HepG2 (cell line): Measurements from ENCODE around the gene OPA3. TPM values are rescaled to one million over a fixed set of nuclear protein-coding genes. Genes with fewer than 3 reads are reported as not detected.

Experiments used
- ATAC-seq: fragments of 200-7000 bp; cut with Tn5 transposase; 3 replicates; pipeline ENCODE4 v1.9.1; 2020; ENCODE audit warnings: mild to moderate bottlenecking, moderate library complexity
- BruUV-seq: library from RNA; stranded (reverse); fragments of 400-500 nt; replicated peaks from 2 replicates; lab custom pipeline; 2021; lab: Mats Ljungman, UMichigan
- CTCF ChIA-PET: fragments of 300-600 bp; formaldehyde crosslinking; extraction: SDS; loops from one replicate; lab custom pipeline; 2021; ENCODE audit warnings: low total read pairs, inconsistent platforms, low intra/inter-chr PET ratio; lab: Yijun Ruan, JAX
- POLR2A ChIA-PET: fragments of 350-600 bp; sonication (Branson Sonifier 250); formaldehyde crosslinking; loops from one replicate; lab custom pipeline; 2020; ENCODE audit warnings: antibody characterized with exemption, inconsistent platforms; lab: Yijun Ruan, JAX
- DNase-seq: peaks from one replicate; pipeline ENCODE4 v3.0.0-alpha.2; 2015; ENCODE audit warnings: low spot score
- FAIRE-seq: peaks from 3 replicates; lab custom pipeline; 2011; peaks lifted over from hg19 to GRCh38; lab: Jason Lieb, UNC
- H2AFZ ChIP-seq: one replicate; pipeline ENCODE4 v1.6.1; 2011; ENCODE audit warnings: low read length, inconsistent platforms
- H3K27ac ChIP-seq: fragments of 300-600 bp; 3 replicates; pipeline ENCODE4 v1.8.0; 2011; ENCODE audit warnings: mixed run types, mild to moderate bottlenecking, mixed read lengths, low read length, inconsistent platforms; ENCODE audit not compliant: insufficient read depth; ENCODE audit errors: extremely low read length
- H3K27me3 ChIP-seq, 2 experiments: fragments of 200-600 bp in 1 of 2; 2 replicates in 1 of 2; 3 replicates in 1 of 2; pipeline versions ENCODE4 v1.6.0 to v1.8.0; 2011; ENCODE audit warnings: low read length in 2 of 2, mild to moderate bottlenecking in 2 of 2, moderate library complexity in 2 of 2, inconsistent platforms in 1 of 2; ENCODE audit not compliant: insufficient read depth in 2 of 2, control insufficient read depth in 1 of 2
- H3K36me3 ChIP-seq, 2 experiments: fragments of 200-600 bp in 1 of 2; replicated peaks in 1 of 2; 2 replicates in 1 of 2; 3 replicates in 1 of 2; pipeline versions ENCODE4 v1.5.1 to v1.8.0; 2011; ENCODE audit warnings: low read length in 2 of 2, inconsistent platforms in 1 of 2; ENCODE audit not compliant: insufficient read depth in 2 of 2, control insufficient read depth in 1 of 2
- H3K4me1 ChIP-seq: 2 replicates; pipeline ENCODE4 v1.5.1; 2012; ENCODE audit warnings: low read length, inconsistent platforms; ENCODE audit not compliant: insufficient read depth
- H3K4me2 ChIP-seq: 2 replicates; pipeline ENCODE4 v1.6.0; 2011; ENCODE audit warnings: low read depth, low read length, inconsistent platforms
- H3K4me3 ChIP-seq, 3 experiments: fragments of 200-600 bp in 1 of 3; sonication (generic), shearing (Covaris generic) in 1 of 3; replicated peaks in 1 of 3; 2 replicates each; pipeline ENCODE4 v1.5.1; 2011 to 2016; ENCODE audit warnings: low read length in 3 of 3, inconsistent platforms in 2 of 3, low read depth in 2 of 3, mild to moderate bottlenecking in 2 of 3, control low read depth in 1 of 3, mixed read lengths in 1 of 3; ENCODE audit not compliant: insufficient read depth in 1 of 3
- H3K79me2 ChIP-seq: one replicate; pipeline ENCODE4 v1.6.1; 2011; ENCODE audit warnings: low read length, inconsistent platforms; ENCODE audit not compliant: insufficient read depth
- H3K9ac ChIP-seq: 2 replicates; pipeline ENCODE4 v1.6.0; 2011; ENCODE audit warnings: mild to moderate bottlenecking, low read depth, low read length, inconsistent platforms; ENCODE audit not compliant: insufficient read depth
- H3K9me3 ChIP-seq: 2 replicates; pipeline ENCODE4 v1.5.1; 2012; ENCODE audit warnings: mild to moderate bottlenecking, low read length
- H4K20me1 ChIP-seq: 2 replicates; pipeline ENCODE4 v1.6.0; 2011; ENCODE audit warnings: inconsistent platforms, mild to moderate bottlenecking, low read length, moderate library complexity; ENCODE audit not compliant: insufficient read depth
- DNMT3B ChIP-seq: conservative IDR thresholded peaks from 2 replicates; pipeline ENCODE4 v1.6.1; 2016; ENCODE audit warnings: missing biosample characterization, control low read depth
- ETV6 ChIP-seq: sonication (generic); formaldehyde crosslinking; conservative IDR thresholded peaks from 2 replicates; pipeline ENCODE4 v1.4.0; 2020; ENCODE audit warnings: missing genetic modification reagents
- KAT8 ChIP-seq: IDR thresholded peaks from 2 replicates; pipeline ENCODE4 v1.6.1; 2016; ENCODE audit warnings: missing genetic modification reagents, missing compliant biosample characterization
- MYNN ChIP-seq: sonication (generic); formaldehyde crosslinking; IDR thresholded peaks from 2 replicates; pipeline ENCODE4 v1.4.0; 2020; ENCODE audit warnings: mild to moderate bottlenecking, low read depth, missing genetic modification reagents
- NFATC3 ChIP-seq: sonication (generic); formaldehyde crosslinking; IDR thresholded peaks from 2 replicates; pipeline ENCODE4 v1.5.1; 2020; ENCODE audit warnings: mild to moderate bottlenecking, missing genetic modification reagents
- NFYC ChIP-seq: IDR thresholded peaks from 2 replicates; pipeline ENCODE4 v1.6.1; 2016; ENCODE audit warnings: missing genetic modification reagents, missing compliant biosample characterization
- RAD51 ChIP-seq: fragments of 450-650 bp; IDR thresholded peaks from 2 replicates; pipeline ENCODE4 v1.6.1; 2016; ENCODE audit warnings: borderline replicate concordance
- RCOR2 ChIP-seq: IDR thresholded peaks from 2 replicates; pipeline ENCODE4 v1.6.1; 2016; ENCODE audit warnings: missing biosample characterization, missing genetic modification reagents
- REL ChIP-seq: sonication (generic); formaldehyde crosslinking; conservative IDR thresholded peaks from 2 replicates; pipeline ENCODE4 v1.8.0; 2022; ENCODE audit warnings: mild to moderate bottlenecking, missing genetic modification reagents, moderate library complexity
- RXRB ChIP-seq: IDR thresholded peaks from 2 replicates; pipeline ENCODE4 v1.6.1; 2016; ENCODE audit warnings: borderline replicate concordance, missing genetic modification reagents, missing compliant biosample characterization
- SP140L ChIP-seq: sonication (generic); formaldehyde crosslinking; IDR thresholded peaks from 2 replicates; pipeline ENCODE4 v1.4.0; 2020; ENCODE audit warnings: missing genetic modification reagents, borderline replicate concordance
- ZNF256 ChIP-seq: sonication (generic); formaldehyde crosslinking; conservative IDR thresholded peaks from 2 replicates; pipeline ENCODE4 v1.4.0; 2020; ENCODE audit warnings: missing genetic modification reagents
- ZNF556 ChIP-seq: sonication (generic); formaldehyde crosslinking; IDR thresholded peaks from 2 replicates; pipeline ENCODE4 v1.4.0; 2020; ENCODE audit warnings: mild to moderate bottlenecking, missing genetic modification reagents, borderline replicate concordance
- ZNF775 ChIP-seq: sonication (generic); formaldehyde crosslinking; IDR thresholded peaks from 2 replicates; pipeline ENCODE4 v1.4.0; 2020; ENCODE audit warnings: missing genetic modification reagents, mild to moderate bottlenecking, moderate library complexity, borderline replicate concordance
- ZSCAN31 ChIP-seq: sonication (generic); formaldehyde crosslinking; IDR thresholded peaks from 2 replicates; pipeline ENCODE4 v1.5.0; 2020; ENCODE audit warnings: low read depth, mild to moderate bottlenecking, missing genetic modification reagents
- WGBS: methylation state at CpG from one replicate; pipeline ENCODE4 v1.1.6; 2017; ENCODE audit warnings: low lambda C conversion rate; 5-methylcytosine and 5-hydroxymethylcytosine counted together
- in situ Hi-C: cut with HindIII; loops from 2 replicates; pipeline ENCODE4 v1.10.0; 2017; ENCODE audit warnings: low pct_unique_long_range_greater_than_20kb; ENCODE audit not compliant: extremely low pct_ligation_motif_present
- intact Hi-C: fragments of 100-400 bp; cut with micrococcal nuclease; formaldehyde crosslinking; loops from one replicate; pipeline ENCODE4 v1.10.0; 2022; ENCODE audit not compliant: unreplicated experiment
- polyA plus RNA-seq, 8 experiments: library from polyadenylated mRNA; depleted of rRNA in 3 of 8; stranded (reverse) in 7 of 8; unstranded in 1 of 8; fragments of >200 nt; fragmentation: Illumina TruSeq in 4 of 8; extraction: Trizol in 4 of 8; gene quantifications; 2 replicates each; pipeline versions ENCODE4 v1.2.1 to v1.2.3, GENCODE V29; 2011 to 2016; ENCODE audit warnings: low read depth in 4 of 8, missing spikeins in 1 of 8, mixed read lengths in 1 of 8; ENCODE audit not compliant: insufficient read depth in 1 of 8
- total RNA-seq, 5 experiments: library from RNA; depleted of rRNA; stranded (reverse); fragments of >200 nt; fragmentation: Illumina TruSeq; extraction: Trizol; gene quantifications; 2 replicates each; pipeline ENCODE4 v1.2.3, GENCODE V29; 2016; ENCODE audit warnings: low read depth in 1 of 5
- TF ChIP-seq, protein P1 (sequence below): sonication (generic); formaldehyde crosslinking; IDR thresholded peaks from 2 replicates; pipeline ENCODE4 v1.9.0; 2021; ENCODE audit warnings: mild to moderate bottlenecking, missing genetic modification reagents
- TF ChIP-seq, protein P2 (sequence below), 2 experiments: sonication (generic) in 1 of 2; formaldehyde crosslinking in 1 of 2; IDR thresholded peaks; 2 replicates each; pipeline versions ENCODE4 v1.5.1 to v1.6.1; 2011 to 2020; ENCODE audit warnings: borderline replicate concordance in 1 of 2, low read depth in 1 of 2, low read length in 1 of 2, mild to moderate bottlenecking in 1 of 2, missing genetic modification reagents in 1 of 2, moderate library complexity in 1 of 2

The OPA3 gene
- total and polyA plus RNA-seq, 2 of the 13 experiments (the other 11 are each of a cell fraction or from before 2014, with no cell fraction given) = 8.3 to 17.7 TPM

GRCh38 chr19:45503909-45504308 is 80.7 kb downstream of the OPA3 start (continued):
- TF ChIP-seq NFYC (CRISPR knock-in tag) = no peak
- TF ChIP-seq RXRB = no peak
- no peak for TF ChIP-seq REL (CRISPR knock-in tag)
- TF ChIP-seq KAT8 (CRISPR knock-in tag) = no peak
- TF ChIP-seq ETV6 (CRISPR knock-in tag) = no peak
- no peak for TF ChIP-seq RCOR2
- no peak for TF ChIP-seq DNMT3B (CRISPR knock-in tag)
- TF ChIP-seq ZSCAN31 (CRISPR knock-in tag) = no peak
- TF ChIP-seq NFATC3 (CRISPR knock-in tag) = no peak
- no peak for TF ChIP-seq ZNF256
- no peak for TF ChIP-seq MYNN (CRISPR knock-in tag)
- TF ChIP-seq ZNF556 (CRISPR knock-in tag) = no peak

GRCh38 chr19:45502111-45502510 is 82.5 kb downstream of the OPA3 start:
- Histone ChIP-seq H3K4me1 (peaks cover 50% of the 10 kb centered on the region), H3K27ac (no peak overlapping the region), H3K79me2 (peaks cover 3% of the 10 kb centered on the region), H4K20me1 (no peaks in the 10 kb centered on the region), H3K9me3 (no peaks in the 10 kb centered on the region), H3K36me3 (no peaks in the 10 kb centered on the region), H3K4me2 (no peak overlapping the region), H3K27me3 (no peaks in the 10 kb centered on the region; a peak in 1 of 5 replicates), H2AFZ (no peak overlapping the region), H3K9ac (no peak overlapping the region), H3K4me3 (no peak overlapping the region)
- FAIRE-seq = no peak
- in situ Hi-C loops (no loop called here), intact Hi-C loops (no loop called here)
- no peak for ATAC-seq
- DNase-seq = no peak
- ChIA-PET CTCF (no interaction called here), POLR2A (no interaction called here)
- no TSS peak for BruUV-seq
- WGBS = 59% methylated on average over 5 of the region's 5 CpGs
- TF ChIP-seq, protein P1, sequence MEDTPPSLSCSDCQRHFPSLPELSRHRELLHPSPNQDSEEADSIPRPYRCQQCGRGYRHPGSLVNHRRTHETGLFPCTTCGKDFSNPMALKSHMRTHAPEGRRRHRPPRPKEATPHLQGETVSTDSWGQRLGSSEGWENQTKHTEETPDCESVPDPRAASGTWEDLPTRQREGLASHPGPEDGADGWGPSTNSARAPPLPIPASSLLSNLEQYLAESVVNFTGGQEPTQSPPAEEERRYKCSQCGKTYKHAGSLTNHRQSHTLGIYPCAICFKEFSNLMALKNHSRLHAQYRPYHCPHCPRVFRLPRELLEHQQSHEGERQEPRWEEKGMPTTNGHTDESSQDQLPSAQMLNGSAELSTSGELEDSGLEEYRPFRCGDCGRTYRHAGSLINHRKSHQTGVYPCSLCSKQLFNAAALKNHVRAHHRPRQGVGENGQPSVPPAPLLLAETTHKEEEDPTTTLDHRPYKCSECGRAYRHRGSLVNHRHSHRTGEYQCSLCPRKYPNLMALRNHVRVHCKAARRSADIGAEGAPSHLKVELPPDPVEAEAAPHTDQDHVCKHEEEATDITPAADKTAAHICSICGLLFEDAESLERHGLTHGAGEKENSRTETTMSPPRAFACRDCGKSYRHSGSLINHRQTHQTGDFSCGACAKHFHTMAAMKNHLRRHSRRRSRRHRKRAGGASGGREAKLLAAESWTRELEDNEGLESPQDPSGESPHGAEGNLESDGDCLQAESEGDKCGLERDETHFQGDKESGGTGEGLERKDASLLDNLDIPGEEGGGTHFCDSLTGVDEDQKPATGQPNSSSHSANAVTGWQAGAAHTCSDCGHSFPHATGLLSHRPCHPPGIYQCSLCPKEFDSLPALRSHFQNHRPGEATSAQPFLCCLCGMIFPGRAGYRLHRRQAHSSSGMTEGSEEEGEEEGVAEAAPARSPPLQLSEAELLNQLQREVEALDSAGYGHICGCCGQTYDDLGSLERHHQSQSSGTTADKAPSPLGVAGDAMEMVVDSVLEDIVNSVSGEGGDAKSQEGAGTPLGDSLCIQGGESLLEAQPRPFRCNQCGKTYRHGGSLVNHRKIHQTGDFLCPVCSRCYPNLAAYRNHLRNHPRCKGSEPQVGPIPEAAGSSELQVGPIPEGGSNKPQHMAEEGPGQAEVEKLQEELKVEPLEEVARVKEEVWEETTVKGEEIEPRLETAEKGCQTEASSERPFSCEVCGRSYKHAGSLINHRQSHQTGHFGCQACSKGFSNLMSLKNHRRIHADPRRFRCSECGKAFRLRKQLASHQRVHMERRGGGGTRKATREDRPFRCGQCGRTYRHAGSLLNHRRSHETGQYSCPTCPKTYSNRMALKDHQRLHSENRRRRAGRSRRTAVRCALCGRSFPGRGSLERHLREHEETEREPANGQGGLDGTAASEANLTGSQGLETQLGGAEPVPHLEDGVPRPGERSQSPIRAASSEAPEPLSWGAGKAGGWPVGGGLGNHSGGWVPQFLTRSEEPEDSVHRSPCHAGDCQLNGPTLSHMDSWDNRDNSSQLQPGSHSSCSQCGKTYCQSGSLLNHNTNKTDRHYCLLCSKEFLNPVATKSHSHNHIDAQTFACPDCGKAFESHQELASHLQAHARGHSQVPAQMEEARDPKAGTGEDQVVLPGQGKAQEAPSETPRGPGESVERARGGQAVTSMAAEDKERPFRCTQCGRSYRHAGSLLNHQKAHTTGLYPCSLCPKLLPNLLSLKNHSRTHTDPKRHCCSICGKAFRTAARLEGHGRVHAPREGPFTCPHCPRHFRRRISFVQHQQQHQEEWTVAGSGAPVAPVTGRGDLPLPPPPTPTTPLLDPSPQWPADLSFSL = no peak
- TF ChIP-seq RAD51 = no peak
- TF ChIP-seq SP140L (CRISPR knock-in tag) = no peak
- TF ChIP-seq, protein P2, sequence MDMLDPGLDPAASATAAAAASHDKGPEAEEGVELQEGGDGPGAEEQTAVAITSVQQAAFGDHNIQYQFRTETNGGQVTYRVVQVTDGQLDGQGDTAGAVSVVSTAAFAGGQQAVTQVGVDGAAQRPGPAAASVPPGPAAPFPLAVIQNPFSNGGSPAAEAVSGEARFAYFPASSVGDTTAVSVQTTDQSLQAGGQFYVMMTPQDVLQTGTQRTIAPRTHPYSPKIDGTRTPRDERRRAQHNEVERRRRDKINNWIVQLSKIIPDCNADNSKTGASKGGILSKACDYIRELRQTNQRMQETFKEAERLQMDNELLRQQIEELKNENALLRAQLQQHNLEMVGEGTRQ (IDR thresholded peaks at IDR 0.05; ENCODE audit: low read depth, low read length) = no peak
- TF ChIP-seq, protein P2 (CRISPR knock-in tag; IDR thresholded peaks at IDR 0.05; ENCODE audit: borderline replicate concordance) = 0 out of 2 replicates have a peak, but pooled peaks have one; percentile 6
- no peak for TF ChIP-seq ZNF775 (CRISPR knock-in tag)
